Trophoblast cell (in vitro differentiated cells and primary cell): ENCODE results near the gene GYPA.
"Not testable (repeated sequence)": the region's sequence is repeated elsewhere in the genome, so short reads cannot be mapped to it uniquely, and the experiment has no call there.

ENCODE experiments used
- DNase-seq, 2 donors: peaks; one replicate each; pipeline ENCODE4 v3.0.0-alpha.2; 2016
- H2AFZ ChIP-seq: 2 replicates; pipeline ENCODE4 v1.6.1; 2013; ENCODE audit warnings: low read length, moderate library complexity, mild to moderate bottlenecking; ENCODE audit not compliant: insufficient read depth, poor library complexity
- H2AK5ac ChIP-seq: 2 replicates; pipeline ENCODE4 v1.6.1; 2013; ENCODE audit warnings: mild to moderate bottlenecking, low read length
- H2BK120ac ChIP-seq: 2 replicates; pipeline ENCODE4 v1.6.1; 2013; ENCODE audit warnings: low read length, mild to moderate bottlenecking, moderate library complexity; ENCODE audit not compliant: insufficient read depth, poor library complexity
- H2BK12ac ChIP-seq: 2 replicates; pipeline ENCODE4 v1.6.1; 2013; ENCODE audit warnings: mild to moderate bottlenecking, low read length, moderate library complexity
- H2BK5ac ChIP-seq: 2 replicates; pipeline ENCODE4 v1.6.1; 2013; ENCODE audit warnings: low read length, low read depth, moderate library complexity, mild to moderate bottlenecking; ENCODE audit not compliant: poor library complexity
- H3K14ac ChIP-seq: 2 replicates; pipeline ENCODE4 v1.6.1; 2013; ENCODE audit warnings: mild to moderate bottlenecking, low read length
- H3K18ac ChIP-seq: 2 replicates; pipeline ENCODE4 v1.6.1; 2013; ENCODE audit warnings: mild to moderate bottlenecking, low read length
- H3K23ac ChIP-seq: 2 replicates; pipeline ENCODE4 v1.6.1; 2013; ENCODE audit warnings: low read length
- H3K27ac ChIP-seq: 2 replicates; pipeline ENCODE4 v1.5.1; 2013; ENCODE audit warnings: low read depth, mild to moderate bottlenecking, inconsistent platforms, low read length, moderate library complexity
- H3K27me3 ChIP-seq: 2 replicates; pipeline ENCODE4 v1.6.1; 2013; ENCODE audit warnings: inconsistent platforms, mild to moderate bottlenecking, low read length, moderate library complexity; ENCODE audit not compliant: insufficient read depth
- H3K36me3 ChIP-seq, 2 experiments: 1 replicate in 1 of 2; 2 replicates in 1 of 2; pipeline ENCODE4 v1.6.1; 2013; ENCODE audit warnings: low read length in 2 of 2, mild to moderate bottlenecking in 2 of 2, moderate library complexity in 1 of 2; ENCODE audit not compliant: insufficient read depth in 2 of 2, control insufficient read depth in 1 of 2
- H3K4ac ChIP-seq: 2 replicates; pipeline ENCODE4 v1.6.1; 2013; ENCODE audit warnings: low read depth, mild to moderate bottlenecking, low read length, moderate library complexity
- H3K4me1 ChIP-seq, 2 experiments: 1 replicate in 1 of 2; 2 replicates in 1 of 2; pipeline ENCODE4 v1.6.1; 2013; ENCODE audit warnings: low read length in 2 of 2, mild to moderate bottlenecking in 2 of 2, moderate library complexity in 1 of 2; ENCODE audit not compliant: insufficient read depth in 2 of 2, control insufficient read depth in 1 of 2
- H3K4me2 ChIP-seq: 2 replicates; pipeline ENCODE4 v1.6.1; 2013; ENCODE audit warnings: inconsistent platforms, mild to moderate bottlenecking, low read length, moderate library complexity
- H3K4me3 ChIP-seq: 2 replicates; pipeline ENCODE4 v1.5.1; 2013; ENCODE audit warnings: mild to moderate bottlenecking, low read depth, low read length, inconsistent platforms
- H3K79me1 ChIP-seq: one replicate; pipeline ENCODE4 v1.6.1; 2013; ENCODE audit warnings: low read length
- H3K79me2 ChIP-seq: 2 replicates; pipeline ENCODE4 v1.6.1; 2013; ENCODE audit warnings: low read length, mild to moderate bottlenecking; ENCODE audit not compliant: control insufficient read depth, insufficient read depth, poor library complexity
- H3K9ac ChIP-seq: 2 replicates; pipeline ENCODE4 v1.6.1; 2013; ENCODE audit warnings: mild to moderate bottlenecking, low read length
- H3K9me3 ChIP-seq: 2 replicates; pipeline ENCODE4 v1.6.1; 2013; ENCODE audit warnings: low read depth, mild to moderate bottlenecking, control low read depth, inconsistent platforms, low read length; ENCODE audit not compliant: insufficient read depth
- H4K12ac ChIP-seq: 2 replicates; pipeline ENCODE4 v1.6.1; 2013; ENCODE audit warnings: low read depth, mild to moderate bottlenecking, low read length, moderate library complexity
- H4K8ac ChIP-seq: 2 replicates; pipeline ENCODE4 v1.6.1; 2013; ENCODE audit warnings: low read depth, mild to moderate bottlenecking, low read length, moderate library complexity
- H4K91ac ChIP-seq: one replicate; pipeline ENCODE4 v1.6.1; 2013; ENCODE audit warnings: low read depth, mild to moderate bottlenecking, low read length, moderate library complexity
- WGBS: extraction: QIAGEN DNeasy Blood & Tissue Kit; methylation state at CpG from one replicate; pipeline ENCODE4 v1.1.7; 2013; ENCODE audit warnings: missing lambda C conversion rate; ENCODE audit not compliant: insufficient read length, insufficient coverage; ENCODE audit errors: extremely low coverage; 5-methylcytosine and 5-hydroxymethylcytosine counted together

The GYPA gene

GRCh38 chr4:144123982-144124635 lies 16.4 kb downstream of the GYPA start:
- H3K9me3 ChIP-seq, H3K4me3 ChIP-seq, H2BK12ac ChIP-seq, H2BK120ac ChIP-seq, H3K4me1 ChIP-seq, H3K18ac ChIP-seq, H3K27me3 ChIP-seq, H3K14ac ChIP-seq, H4K91ac ChIP-seq, H3K4ac ChIP-seq, H2AFZ ChIP-seq, H3K36me3 ChIP-seq, H3K23ac ChIP-seq, H2AK5ac ChIP-seq, H2BK5ac ChIP-seq, DNase-seq, H3K4me2 ChIP-seq, H3K79me2 ChIP-seq, H4K8ac ChIP-seq, H3K9ac ChIP-seq, H3K27ac ChIP-seq, H4K12ac ChIP-seq, H3K79me1 ChIP-seq: not testable (repeated sequence)
- no CpG with 5 or more reads among the region's 4 CpGs for WGBS

DNA sequence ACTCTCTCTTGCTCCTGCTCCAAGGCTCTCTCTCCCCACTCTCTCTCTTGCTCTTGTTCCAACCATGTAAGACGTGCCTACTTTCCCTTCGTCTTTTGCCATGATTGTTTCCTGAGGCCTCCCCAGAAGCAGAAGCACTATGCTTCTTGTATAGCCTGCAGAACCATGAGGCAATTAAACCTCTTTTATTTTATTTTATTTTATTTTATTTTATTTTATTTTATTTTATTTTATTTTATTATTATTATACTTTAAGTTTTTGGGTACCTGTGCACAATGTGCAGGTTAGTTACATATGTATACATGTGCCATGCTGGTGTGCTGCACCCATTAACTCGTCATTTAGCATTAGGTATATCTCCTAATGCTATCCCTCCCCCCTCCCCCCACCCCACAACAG lies 17.2 kb downstream of the GYPA start:
- not testable (repeated sequence) for DNase-seq, H3K79me2 ChIP-seq, H3K23ac ChIP-seq, H3K79me1 ChIP-seq, H2BK120ac ChIP-seq, H2AFZ ChIP-seq, H3K4me1 ChIP-seq, H2BK5ac ChIP-seq, H2AK5ac ChIP-seq, H3K4me3 ChIP-seq, H3K27me3 ChIP-seq, H2BK12ac ChIP-seq, H3K14ac ChIP-seq, H3K4me2 ChIP-seq, H4K8ac ChIP-seq, H3K9me3 ChIP-seq, H3K9ac ChIP-seq, H3K4ac ChIP-seq, H3K36me3 ChIP-seq, H4K91ac ChIP-seq, H3K18ac ChIP-seq, H3K27ac ChIP-seq, H4K12ac ChIP-seq
- no CpG with 5 or more reads among the region's 3 CpGs for WGBS

- not testable (repeated sequence) for H3K79me2 ChIP-seq, H3K9ac ChIP-seq, H3K79me1 ChIP-seq, H3K36me3 ChIP-seq, H3K9me3 ChIP-seq, H3K4me1 ChIP-seq, H3K27me3 ChIP-seq, H4K91ac ChIP-seq, H4K12ac ChIP-seq, H3K4ac ChIP-seq, H3K4me3 ChIP-seq, H4K8ac ChIP-seq, H3K27ac ChIP-seq, H2AFZ ChIP-seq, H3K14ac ChIP-seq, H3K18ac ChIP-seq, H3K4me2 ChIP-seq, DNase-seq, H3K23ac ChIP-seq, H2AK5ac ChIP-seq, H2BK12ac ChIP-seq, H2BK5ac ChIP-seq, H2BK120ac ChIP-seq
- WGBS: no CpG with 5 or more reads among the region's 5 CpGs
Measured at GRCh38 chr4:144119752-144120151, 20.8 kb downstream of the GYPA start.

DNA sequence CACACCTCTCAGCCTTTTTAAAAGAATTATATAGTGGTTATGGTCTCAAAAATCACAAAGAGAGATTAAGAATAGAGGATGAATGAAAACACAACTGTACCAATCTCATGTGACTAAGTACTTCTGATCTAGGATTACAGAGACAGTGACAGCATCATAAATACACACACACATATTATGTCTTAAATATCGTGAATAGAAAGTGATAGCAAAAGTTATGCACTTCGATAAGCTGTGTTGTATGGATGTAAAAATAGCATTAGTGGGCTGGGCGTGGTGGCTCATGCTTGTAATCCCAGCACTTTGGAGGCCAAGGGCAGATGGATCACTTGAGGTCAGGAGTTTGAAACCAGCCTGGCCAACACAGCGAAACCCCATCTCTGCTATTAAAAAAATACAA lies 25.0 kb downstream of the GYPA start:
- no peak overlapping the region for H4K8ac ChIP-seq
- no CpG with 5 or more reads among the region's 4 CpGs for WGBS
- H3K27me3 ChIP-seq: no peaks in the 10 kb centered on the region
- H3K9me3 ChIP-seq: no peaks in the 10 kb centered on the region
- no peaks in the 10 kb centered on the region for H3K4me1 ChIP-seq
- H3K36me3 ChIP-seq: no peaks in the 10 kb centered on the region
- no peak for DNase-seq
- no peak overlapping the region for H2AFZ ChIP-seq
- no peak overlapping the region for H3K18ac ChIP-seq
- H4K91ac ChIP-seq: no peak overlapping the region
- H2AK5ac ChIP-seq: no peak overlapping the region
- no peak overlapping the region for H2BK12ac ChIP-seq
- H3K23ac ChIP-seq: no peak overlapping the region
- H3K9ac ChIP-seq: no peak overlapping the region
- H3K79me2 ChIP-seq: no peaks in the 10 kb centered on the region
- no peak overlapping the region for H3K4me3 ChIP-seq
- no peak overlapping the region for H2BK120ac ChIP-seq
- H3K4me2 ChIP-seq: no peak overlapping the region
- H3K79me1 ChIP-seq: no peaks in the 10 kb centered on the region
- H4K12ac ChIP-seq: no peak overlapping the region
- no peak overlapping the region for H3K4ac ChIP-seq
- H2BK5ac ChIP-seq: no peak overlapping the region
- H3K27ac ChIP-seq: no peak overlapping the region
- no peak overlapping the region for H3K14ac ChIP-seq
